HepG2 (cell line): Measurements from ENCODE around the gene MN1. TPM values are rescaled to one million over a fixed set of nuclear protein-coding genes. Genes with fewer than 3 reads are reported as not detected.

Source experiments
- ATAC-seq: fragments of 200-7000 bp; cut with Tn5 transposase; 3 replicates; pipeline ENCODE4 v1.9.1; 2020; ENCODE audit warnings: mild to moderate bottlenecking, moderate library complexity
- BruUV-seq: library from RNA; stranded (reverse); fragments of 400-500 nt; replicated peaks from 2 replicates; lab custom pipeline; 2021; lab: Mats Ljungman, UMichigan
- CTCF ChIA-PET: fragments of 300-600 bp; formaldehyde crosslinking; extraction: SDS; loops from one replicate; lab custom pipeline; 2021; ENCODE audit warnings: low total read pairs, inconsistent platforms, low intra/inter-chr PET ratio; lab: Yijun Ruan, JAX
- POLR2A ChIA-PET: fragments of 350-600 bp; sonication (Branson Sonifier 250); formaldehyde crosslinking; loops from one replicate; lab custom pipeline; 2020; ENCODE audit warnings: antibody characterized with exemption, inconsistent platforms; lab: Yijun Ruan, JAX
- DNase-seq: peaks from one replicate; pipeline ENCODE4 v3.0.0-alpha.2; 2015; ENCODE audit warnings: low spot score
- FAIRE-seq: peaks from 3 replicates; lab custom pipeline; 2011; peaks lifted over from hg19 to GRCh38; lab: Jason Lieb, UNC
- H2AFZ ChIP-seq: one replicate; pipeline ENCODE4 v1.6.1; 2011; ENCODE audit warnings: low read length, inconsistent platforms
- H3K27ac ChIP-seq: fragments of 300-600 bp; 3 replicates; pipeline ENCODE4 v1.8.0; 2011; ENCODE audit warnings: mixed run types, mild to moderate bottlenecking, mixed read lengths, low read length, inconsistent platforms; ENCODE audit not compliant: insufficient read depth; ENCODE audit errors: extremely low read length
- H3K27me3 ChIP-seq, 2 experiments: fragments of 200-600 bp in 1 of 2; 2 replicates in 1 of 2; 3 replicates in 1 of 2; pipeline versions ENCODE4 v1.6.0 to v1.8.0; 2011; ENCODE audit warnings: low read length in 2 of 2, mild to moderate bottlenecking in 2 of 2, moderate library complexity in 2 of 2, inconsistent platforms in 1 of 2; ENCODE audit not compliant: insufficient read depth in 2 of 2, control insufficient read depth in 1 of 2
- H3K36me3 ChIP-seq, 2 experiments: fragments of 200-600 bp in 1 of 2; replicated peaks in 1 of 2; 2 replicates in 1 of 2; 3 replicates in 1 of 2; pipeline versions ENCODE4 v1.5.1 to v1.8.0; 2011; ENCODE audit warnings: low read length in 2 of 2, inconsistent platforms in 1 of 2; ENCODE audit not compliant: insufficient read depth in 2 of 2, control insufficient read depth in 1 of 2
- H3K4me1 ChIP-seq: 2 replicates; pipeline ENCODE4 v1.5.1; 2012; ENCODE audit warnings: low read length, inconsistent platforms; ENCODE audit not compliant: insufficient read depth
- H3K4me2 ChIP-seq: 2 replicates; pipeline ENCODE4 v1.6.0; 2011; ENCODE audit warnings: low read depth, low read length, inconsistent platforms
- H3K4me3 ChIP-seq, 3 experiments: fragments of 200-600 bp in 1 of 3; sonication (generic), shearing (Covaris generic) in 1 of 3; replicated peaks in 1 of 3; 2 replicates each; pipeline ENCODE4 v1.5.1; 2011 to 2016; ENCODE audit warnings: low read length in 3 of 3, inconsistent platforms in 2 of 3, low read depth in 2 of 3, mild to moderate bottlenecking in 2 of 3, control low read depth in 1 of 3, mixed read lengths in 1 of 3; ENCODE audit not compliant: insufficient read depth in 1 of 3
- H3K79me2 ChIP-seq: one replicate; pipeline ENCODE4 v1.6.1; 2011; ENCODE audit warnings: low read length, inconsistent platforms; ENCODE audit not compliant: insufficient read depth
- H3K9ac ChIP-seq: 2 replicates; pipeline ENCODE4 v1.6.0; 2011; ENCODE audit warnings: mild to moderate bottlenecking, low read depth, low read length, inconsistent platforms; ENCODE audit not compliant: insufficient read depth
- H3K9me3 ChIP-seq: 2 replicates; pipeline ENCODE4 v1.5.1; 2012; ENCODE audit warnings: mild to moderate bottlenecking, low read length
- H4K20me1 ChIP-seq: 2 replicates; pipeline ENCODE4 v1.6.0; 2011; ENCODE audit warnings: inconsistent platforms, mild to moderate bottlenecking, low read length, moderate library complexity; ENCODE audit not compliant: insufficient read depth
- CSRNP1 ChIP-seq: sonication (generic); formaldehyde crosslinking; IDR thresholded peaks from 2 replicates; pipeline ENCODE4 v1.8.1; 2023; ENCODE audit warnings: mild to moderate bottlenecking, missing genetic modification reagents
- DBP ChIP-seq: sonication (generic); formaldehyde crosslinking; IDR thresholded peaks from 2 replicates; pipeline ENCODE4 v1.4.0; 2020; ENCODE audit warnings: missing genetic modification reagents; ENCODE audit errors: not compliant biosample characterization
- FOXP1 ChIP-seq, 2 experiments: fragments of 450-650 bp in 1 of 2; IDR thresholded peaks; 2 replicates each; pipeline ENCODE4 v1.6.1; 2017 to 2018; ENCODE audit warnings: antibody characterized with exemption in 1 of 2
- PBX3 ChIP-seq: sonication (generic); formaldehyde crosslinking; IDR thresholded peaks from 2 replicates; pipeline ENCODE4 v1.8.1; 2023; ENCODE audit warnings: missing genetic modification reagents, inconsistent platforms, borderline replicate concordance
- PHF21A ChIP-seq: sonication (generic); formaldehyde crosslinking; IDR thresholded peaks from 2 replicates; pipeline ENCODE4 v1.5.0; 2020; ENCODE audit warnings: mild to moderate bottlenecking, missing genetic modification reagents
- POLR2G ChIP-seq: fragments of 200-400 bp; formaldehyde crosslinking; IDR thresholded peaks from 2 replicates; pipeline ENCODE4 v1.6.1; 2018; ENCODE audit warnings: mild to moderate bottlenecking, low read depth, low read length, moderate library complexity
- RNF2 ChIP-seq: fragments of 450-650 bp; conservative IDR thresholded peaks from 2 replicates; pipeline ENCODE4 v1.6.1; 2016; ENCODE audit warnings: low read depth
- TEAD2 ChIP-seq: sonication (generic); formaldehyde crosslinking; IDR thresholded peaks from 2 replicates; pipeline ENCODE4 v1.9.0; 2021; ENCODE audit warnings: missing genetic modification reagents
- ZNF3 ChIP-seq: IDR thresholded peaks from 2 replicates; pipeline ENCODE4 v1.7.0; 2017; ENCODE audit warnings: inconsistent platforms
- ZNF562 ChIP-seq: sonication (generic); formaldehyde crosslinking; IDR thresholded peaks from 2 replicates; pipeline ENCODE4 v1.8.0; 2022; ENCODE audit warnings: missing genetic modification reagents, borderline replicate concordance
- ZNF713 ChIP-seq: sonication (generic); formaldehyde crosslinking; IDR thresholded peaks from 2 replicates; pipeline ENCODE4 v1.4.0; 2020; ENCODE audit warnings: mild to moderate bottlenecking, missing genetic modification reagents
- ZSCAN31 ChIP-seq: sonication (generic); formaldehyde crosslinking; IDR thresholded peaks from 2 replicates; pipeline ENCODE4 v1.5.0; 2020; ENCODE audit warnings: low read depth, mild to moderate bottlenecking, missing genetic modification reagents
- WGBS: methylation state at CpG from one replicate; pipeline ENCODE4 v1.1.6; 2017; ENCODE audit warnings: low lambda C conversion rate; 5-methylcytosine and 5-hydroxymethylcytosine counted together
- in situ Hi-C: cut with HindIII; loops from 2 replicates; pipeline ENCODE4 v1.10.0; 2017; ENCODE audit warnings: low pct_unique_long_range_greater_than_20kb; ENCODE audit not compliant: extremely low pct_ligation_motif_present
- intact Hi-C: fragments of 100-400 bp; cut with micrococcal nuclease; formaldehyde crosslinking; loops from one replicate; pipeline ENCODE4 v1.10.0; 2022; ENCODE audit not compliant: unreplicated experiment
- polyA plus RNA-seq, 8 experiments: library from polyadenylated mRNA; depleted of rRNA in 3 of 8; stranded (reverse) in 7 of 8; unstranded in 1 of 8; fragments of >200 nt; fragmentation: Illumina TruSeq in 4 of 8; extraction: Trizol in 4 of 8; gene quantifications; 2 replicates each; pipeline versions ENCODE4 v1.2.1 to v1.2.3, GENCODE V29; 2011 to 2016; ENCODE audit warnings: low read depth in 4 of 8, missing spikeins in 1 of 8, mixed read lengths in 1 of 8; ENCODE audit not compliant: insufficient read depth in 1 of 8
- total RNA-seq, 5 experiments: library from RNA; depleted of rRNA; stranded (reverse); fragments of >200 nt; fragmentation: Illumina TruSeq; extraction: Trizol; gene quantifications; 2 replicates each; pipeline ENCODE4 v1.2.3, GENCODE V29; 2016; ENCODE audit warnings: low read depth in 1 of 5

Gene MN1
- total and polyA plus RNA-seq, 2 of the 13 experiments (the other 11 are each of a cell fraction or from before 2014, with no cell fraction given) = 0.01 TPM; not detected in 1

DNA sequence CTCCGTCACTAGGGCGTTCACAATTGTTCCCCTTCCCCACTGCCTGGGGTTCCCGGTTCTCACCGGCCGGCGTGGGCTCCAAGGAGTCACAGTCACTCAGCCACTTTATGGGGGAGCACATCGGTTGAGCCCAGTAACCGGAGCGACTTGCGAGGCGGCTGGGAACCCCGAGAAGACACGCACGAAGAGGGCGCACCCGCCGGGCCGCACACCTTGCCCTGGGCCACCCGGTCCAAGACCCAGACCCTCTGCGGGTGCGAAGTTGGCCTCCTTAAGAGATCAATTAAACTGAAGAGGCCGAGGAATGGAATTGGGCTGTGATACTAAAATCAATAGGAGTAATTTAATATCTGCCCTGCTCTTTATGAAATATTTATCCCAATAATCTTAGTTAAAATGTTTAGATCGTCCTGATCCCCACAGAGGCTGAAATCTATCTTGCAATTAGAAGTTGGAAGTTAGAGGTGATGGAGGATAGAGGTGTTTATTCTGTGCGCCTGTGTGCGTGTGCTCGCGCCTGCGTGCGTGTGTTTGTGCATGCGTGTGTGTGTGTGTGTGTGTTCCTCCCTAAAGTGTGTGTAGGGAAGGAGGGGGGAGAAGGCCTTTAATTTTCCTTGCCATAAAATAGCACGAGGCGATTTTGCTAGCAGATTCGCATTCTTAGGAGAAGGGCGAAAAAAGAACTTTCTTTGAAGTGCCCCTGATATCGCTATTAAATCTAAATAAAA is 954 bp upstream of the MN1 start:
- TF ChIP-seq DBP (CRISPR knock-in tag) (no peak), CSRNP1 (CRISPR knock-in tag) (no peak), FOXP1 (IDR thresholded peaks at IDR 0.05) (no peak), FOXP1 (CRISPR knock-in tag; IDR thresholded peaks at IDR 0.05) (no peak), POLR2G (no peak), PHF21A (CRISPR knock-in tag) (no peak), RNF2 (no peak), ZSCAN31 (CRISPR knock-in tag) (no peak), ZNF3 (CRISPR knock-in tag) (no peak), PBX3 (CRISPR knock-in tag) (no peak), ZNF713 (CRISPR knock-in tag) (no peak), ZNF562 (CRISPR knock-in tag) (no peak), TEAD2 (CRISPR knock-in tag) (no peak)
- intact Hi-C loops (loop anchor here (5.0 kb wide), 2 partner anchors 170 to 965 kb away; no protein-coding TSS in a partner anchor), in situ Hi-C loops (loop anchor here (5.0 to 25.0 kb wide), 2 partner anchors 395 to 1040 kb away; no protein-coding TSS in a partner anchor)
- CTCF ChIA-PET = no interaction called here
- H3K27ac ChIP-seq = no peak overlapping the region
- no peak overlapping the region for H2AFZ ChIP-seq
- peak overlapping the region; percentile 57; the same call in 1 of the 2 replicates for H3K4me2 ChIP-seq
- no peak for FAIRE-seq
- no peak overlapping the region for H3K9ac ChIP-seq
- no peaks in the 10 kb centered on the region for H3K9me3 ChIP-seq
- BruUV-seq = no TSS peak
- H3K4me3 ChIP-seq = no peak overlapping the region; a peak in 1 of 6 replicates
- WGBS = 55% methylated on average over 35 of the region's 35 CpGs
- H3K79me2 ChIP-seq = no peaks in the 10 kb centered on the region
- H3K27me3 ChIP-seq = peaks cover 7 to 72% of the 10 kb centered on the region in 2 experiments; a peak in 4 of 5 replicates
- H3K4me1 ChIP-seq = peaks cover 5% of the 10 kb centered on the region; the same call in 1 of the 2 replicates
- POLR2A ChIA-PET = no interaction called here
- no peaks in the 10 kb centered on the region for H3K36me3 ChIP-seq
- ATAC-seq = no peak
- peaks cover 4% of the 10 kb centered on the region; the same call in 1 of the 2 replicates for H4K20me1 ChIP-seq
- no peak for DNase-seq
